Aorta (tissue), 5 donors: ENCODE measurements around the gene TXNRD3. TPM values are rescaled to one million over a fixed set of nuclear protein-coding genes. Genes with fewer than 3 reads are reported as not detected.

Experiments
- ATAC-seq: fragments of 200-7000 bp; cut with Tn5 transposase; one replicate; pipeline ENCODE4 v1.9.1; 2022; ENCODE audit warnings: moderate library complexity; ENCODE audit not compliant: low FRiP score
- DNase-seq, 2 donors: peaks; one replicate each; pipeline ENCODE4 v3.0.0-alpha.2; 2020
- H3K27ac ChIP-seq, 2 donors: one replicate each; pipeline ENCODE4 v1.5.1; 2013; ENCODE audit warnings: low read length in 2 of 2, mild to moderate bottlenecking in 2 of 2, moderate library complexity in 2 of 2, control low read depth in 1 of 2, inconsistent platforms in 1 of 2, low read depth in 1 of 2
- H3K27me3 ChIP-seq, 2 donors: one replicate each; pipeline ENCODE4 v1.6.1; 2013; ENCODE audit warnings: control low read depth in 1 of 2, low read length in 1 of 2, mild to moderate bottlenecking in 1 of 2, moderate library complexity in 1 of 2; ENCODE audit not compliant: insufficient read depth in 2 of 2, control insufficient read depth in 1 of 2
- H3K36me3 ChIP-seq, 2 donors: one replicate each; pipeline ENCODE4 v1.6.1; 2013; ENCODE audit warnings: control low read depth in 1 of 2, low read length in 1 of 2, mild to moderate bottlenecking in 1 of 2; ENCODE audit not compliant: insufficient read depth in 2 of 2, control insufficient read depth in 1 of 2
- H3K4me1 ChIP-seq, 2 donors: one replicate each; pipeline ENCODE4 v1.6.1; 2013; ENCODE audit warnings: low read length in 2 of 2, control low read depth in 1 of 2, mild to moderate bottlenecking in 1 of 2, moderate library complexity in 1 of 2; ENCODE audit not compliant: insufficient read depth in 2 of 2, control insufficient read depth in 1 of 2
- H3K4me3 ChIP-seq, 2 donors: one replicate each; pipeline ENCODE4 v1.5.1; 2013; ENCODE audit warnings: low read length in 2 of 2, control low read depth in 1 of 2, mild to moderate bottlenecking in 1 of 2
- H3K9me3 ChIP-seq: one replicate; pipeline ENCODE4 v1.6.1; 2013; ENCODE audit warnings: mild to moderate bottlenecking, low read length; ENCODE audit not compliant: control insufficient read depth
- WGBS, 2 donors: extraction: QIAGEN DNeasy Blood & Tissue Kit; methylation state at CpG; one replicate each; pipeline ENCODE4 v1.1.7; 2013; 5-methylcytosine and 5-hydroxymethylcytosine counted together
- intact Hi-C, 2 donors: fragments of 100-400 bp; cut with DNase I; formaldehyde crosslinking; loops; one replicate each; pipeline versions ENCODE4 v1.14.2 to v1.15.0; 2022
- polyA plus RNA-seq, 2 donors: library from polyadenylated mRNA; stranded (reverse); fragments of 200-250 nt; gene quantifications; one replicate each; pipeline ENCODE4 v1.2.3, GENCODE V29; 2013
- total RNA-seq, 2 donors: library from RNA; stranded (reverse); fragmentation: NEBNext Ultra II Directional; extraction: Animal tissue kit (Norgen Biotek cat#: 25700); gene quantifications; one replicate each; pipeline ENCODE4 v1.2.1, GENCODE V29; 2021
- donor health status: healthy with polysubstance abuse.
- donor health status: Bipolar disorder and iron deficiency.
- donor health status: DM: no; HTN: no; CAD: no.
- donor health status: DM: no; HTN: no; CAD: no.
- donor health status: DM: yes; HTN: yes; CAD: no.

The TXNRD3 gene
- total and polyA plus RNA-seq, 4 donors, result 3.6 to 13.7 (median 5.7) TPM

GRCh38 chr3:126577261-126577660, 77.7 kb downstream of the TXNRD3 start:
- DNase-seq (no peak), ATAC-seq (no peak)
- intact Hi-C loops, result no loop called here
- Histone ChIP-seq H3K4me1 (no peaks in the 10 kb centered on the region), H3K4me3 (no peak overlapping the region), H3K27me3 (no peaks in the 10 kb centered on the region), H3K9me3 (peaks cover 3% of the 10 kb centered on the region), H3K27ac (no peak overlapping the region), H3K36me3 (no peaks in the 10 kb centered on the region)
- 76 to 80% methylated on average over 2 of the region's 2 CpGs for WGBS, 2 donors

DNA sequence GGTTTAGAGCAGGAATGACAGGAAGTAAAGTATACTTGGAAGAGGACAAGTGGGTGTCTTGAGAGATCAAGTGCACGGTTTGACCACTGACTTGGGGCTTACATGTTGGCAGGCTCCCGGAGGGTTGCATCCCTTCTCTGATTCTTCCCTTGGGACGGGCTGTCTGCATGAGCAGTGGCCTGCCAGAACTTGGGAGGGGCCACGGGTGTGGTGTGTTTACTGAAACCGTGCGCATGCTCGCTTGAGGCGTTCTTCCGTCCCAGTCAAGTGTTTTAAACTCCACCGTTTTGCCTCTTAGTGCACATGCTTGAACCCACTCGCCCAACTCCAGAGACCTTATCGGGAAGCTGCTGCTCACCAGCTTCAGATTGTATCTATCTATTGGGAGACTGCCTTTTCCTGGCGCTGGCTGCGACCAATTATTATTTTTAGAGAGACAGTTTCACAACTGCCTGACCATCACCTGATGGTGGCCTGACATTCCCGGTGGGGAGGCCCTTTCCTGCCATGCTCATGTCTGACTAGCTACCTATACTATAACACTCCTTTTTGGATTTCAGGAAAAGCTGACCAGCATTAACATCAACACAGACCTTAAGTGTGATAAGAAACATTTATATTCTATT, 81.3 kb downstream of the TXNRD3 start:
- H3K36me3 ChIP-seq, result no peaks in the 10 kb centered on the region
- WGBS, 2 donors, result 85 to 89% methylated on average over 15 of the region's 15 CpGs
- H3K27ac ChIP-seq, result no peak overlapping the region
- no peak overlapping the region for H3K4me3 ChIP-seq
- intact Hi-C loops, result no loop called here
- DNase-seq, result no peak
- no peaks in the 10 kb centered on the region for H3K27me3 ChIP-seq
- H3K4me1 ChIP-seq, result no peaks in the 10 kb centered on the region
- no peaks in the 10 kb centered on the region for H3K9me3 ChIP-seq
- no peak for ATAC-seq

GRCh38 chr3:126571078-126571477, 83.8 kb downstream of the TXNRD3 start:
- Histone ChIP-seq H3K4me3 (no peak overlapping the region), H3K9me3 (no peaks in the 10 kb centered on the region), H3K36me3 (no peaks in the 10 kb centered on the region), H3K27ac (no peak overlapping the region), H3K27me3 (no peaks in the 10 kb centered on the region), H3K4me1 (no peaks in the 10 kb centered on the region)
- intact Hi-C loops, result no loop called here
- DNase-seq (peak in 1 of 2 donors; percentile 50), ATAC-seq (no peak)
- 92 to 93% methylated on average over 7 of the region's 7 CpGs for WGBS, 2 donors

DNA sequence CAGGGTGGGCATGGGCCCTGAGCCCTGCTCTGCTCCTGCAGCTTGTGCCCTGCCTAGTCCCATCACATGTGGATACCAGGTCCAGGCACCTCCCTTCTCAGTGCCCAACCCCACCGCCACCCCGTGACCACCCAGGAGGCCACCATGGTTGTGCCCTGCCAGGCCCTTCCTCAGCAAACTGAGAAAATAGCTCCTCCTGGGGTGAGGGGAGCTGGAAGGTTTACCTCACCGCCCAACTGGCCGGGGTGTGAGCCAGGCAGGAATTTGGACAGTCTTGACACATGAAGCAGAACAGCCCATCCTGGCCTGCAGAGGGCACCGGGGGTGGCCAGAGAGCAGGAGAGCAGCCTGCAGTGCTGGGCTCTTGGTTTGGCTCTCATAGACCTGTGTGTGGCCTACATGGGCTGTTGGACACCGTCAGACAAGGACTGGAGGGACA, 84.8 kb downstream of the TXNRD3 start:
- whole genome bisulfite sequencing, 2 donors, result 72 to 78% methylated on average over 6 of the region's 6 CpGs
- DNase-seq (peak in 1 of 2 donors; percentile 63), ATAC-seq (no peak)
- Histone ChIP-seq H3K9me3 (no peaks in the 10 kb centered on the region), H3K27me3 (no peaks in the 10 kb centered on the region), H3K27ac (no peak overlapping the region), H3K36me3 (no peaks in the 10 kb centered on the region), H3K4me1 (no peaks in the 10 kb centered on the region), H3K4me3 (no peak overlapping the region)
- intact Hi-C loops, result no loop called here

- intact Hi-C loops, result no loop called here
- no peak for ATAC-seq
- Histone ChIP-seq H3K4me3 (no peak overlapping the region), H3K27me3 (no peaks in the 10 kb centered on the region), H3K4me1 (no peaks in the 10 kb centered on the region), H3K36me3 (no peaks in the 10 kb centered on the region), H3K27ac (no peak overlapping the region), H3K9me3 (no peaks in the 10 kb centered on the region)
- DNase-seq, result no peak
- WGBS, 2 donors, result 90 to 94% methylated on average over 9 of the region's 9 CpGs
Measured at GRCh38 chr3:126569390-126569975, 85.4 kb downstream of the TXNRD3 start.

GRCh38 chr3:126568776-126569342, 86.1 kb downstream of the TXNRD3 start:
- peaks cover 2% of the 10 kb centered on the region for H3K9me3 ChIP-seq
- no peak for ATAC-seq
- WGBS, 2 donors, result 68 to 72% methylated on average over 3 of the region's 3 CpGs
- no peaks in the 10 kb centered on the region for H3K4me1 ChIP-seq
- DNase-seq, result no peak
- intact Hi-C loops, result no loop called here
- no peak overlapping the region for H3K27ac ChIP-seq
- H3K36me3 ChIP-seq, result no peaks in the 10 kb centered on the region
- no peak overlapping the region for H3K4me3 ChIP-seq
- H3K27me3 ChIP-seq, result no peaks in the 10 kb centered on the region

- WGBS, 2 donors, result 48 to 52% methylated on average over 10 of the region's 10 CpGs
- ATAC-seq, result no peak
- H3K9me3 ChIP-seq, result peaks cover 3% of the 10 kb centered on the region
Measured at GRCh38 chr3:126567696-126568438, 87.1 kb downstream of the TXNRD3 start.

GRCh38 chr3:126562737-126563276, 92.1 kb downstream of the TXNRD3 start:
- DNase-seq (no peak), ATAC-seq (no peak)
- Histone ChIP-seq H3K27me3 (no peaks in the 10 kb centered on the region), H3K36me3 (no peaks in the 10 kb centered on the region), H3K9me3 (peaks cover 3% of the 10 kb centered on the region), H3K4me3 (no peak overlapping the region), H3K4me1 (no peaks in the 10 kb centered on the region), H3K27ac (no peak overlapping the region)
- 48 to 62% methylated on average over 2 of the region's 2 CpGs for WGBS, 2 donors
- intact Hi-C loops, result no loop called here

More at GRCh38 chr3:126567696-126568438, 87.1 kb downstream of the TXNRD3 start:
- no peak overlapping the region for H3K4me3 ChIP-seq
- intact Hi-C loops, result no loop called here
- DNase-seq, result no peak
- no peaks in the 10 kb centered on the region for H3K27me3 ChIP-seq
- H3K4me1 ChIP-seq, result no peaks in the 10 kb centered on the region
- H3K27ac ChIP-seq, result no peak overlapping the region
- no peaks in the 10 kb centered on the region for H3K36me3 ChIP-seq
